Pancreas (tissue), 10 donors: ENCODE results near the gene SRRT. TPM values are rescaled to one million over a fixed set of nuclear protein-coding genes. Genes with fewer than 3 reads are reported as not detected.
"Not testable (repeated sequence)": the region's sequence is repeated elsewhere in the genome, so short reads cannot be mapped to it uniquely, and the experiment has no call there.

Experiments used
- ATAC-seq, 4 donors: fragments of 200-7000 bp; cut with Tn5 transposase; one replicate each; pipeline versions ENCODE4 v1.8.0 to v1.9.1; 2020; ENCODE audit warnings: mild to moderate bottlenecking in 4 of 4, moderate library complexity in 4 of 4
- DNase-seq, 6 donors: peaks; one replicate each; pipeline ENCODE4 v3.0.0-alpha.2; 2020
- FAIRE-seq: peaks from 2 replicates; lab custom pipeline; 2012; peaks lifted over from hg19 to GRCh38; lab: Jason Lieb, UNC
- H3K27ac ChIP-seq, 4 donors: fragments of 200-600 bp; sonication (generic); 1 replicate in 3 of 4; 2 replicates in 1 of 4; pipeline versions ENCODE4 v1.5.0 to v1.8.0; 2020
- H3K27me3 ChIP-seq, 4 donors: fragments of 200-600 bp; one replicate each; pipeline ENCODE4 v1.8.0; 2021
- H3K36me3 ChIP-seq, 3 donors: fragments of 200-600 bp; sonication (generic) in 1 of 3; one replicate each; pipeline versions ENCODE4 v1.5.0 to v1.8.0; 2020 to 2021
- H3K4me1 ChIP-seq, 3 donors: fragments of 200-600 bp; one replicate each; pipeline ENCODE4 v1.8.0; 2021
- H3K4me3 ChIP-seq, 4 donors: fragments of 200-600 bp; sonication (generic) in 2 of 4; one replicate each; pipeline versions ENCODE4 v1.5.0 to v1.8.0; 2020 to 2021
- H3K9me3 ChIP-seq, 4 donors: fragments of 200-600 bp; one replicate each; pipeline ENCODE4 v1.8.0; 2021
- WGBS, 2 donors: extraction: QIAGEN DNeasy Blood & Tissue Kit; methylation state at CpG; one replicate each; pipeline ENCODE4 v1.1.7; 2013; 5-methylcytosine and 5-hydroxymethylcytosine counted together
- intact Hi-C, 3 donors: fragments of 100-400 bp; cut with DNase I; formaldehyde crosslinking; loops; one replicate each; pipeline versions ENCODE4 v1.11.1 to v1.14.2; 2022
- polyA plus RNA-seq, 2 donors: library from polyadenylated mRNA; stranded (reverse); fragments of 200-250 nt; gene quantifications; one replicate each; pipeline ENCODE4 v1.2.3, GENCODE V29; 2013
- total RNA-seq, 6 donors: library from RNA; stranded (reverse); fragmentation: NEBNext Ultra II Directional in 4 of 6; extraction: Animal tissue kit (Norgen Biotek cat#: 25700) in 4 of 6; gene quantifications; one replicate each; pipeline versions ENCODE4 v1.2.1 to v1.2.4, GENCODE V29; 2021 to 2023
- TF ChIP-seq, protein P1 (sequence below), 4 donors: fragments of 200-600 bp; sonication (generic) in 3 of 4; IDR thresholded peaks; one replicate each; pipeline versions ENCODE4 v1.5.0 to v1.8.0; 2021; ENCODE audit warnings: antibody characterized with exemption in 4 of 4
- donor health status: healthy with polysubstance abuse.
- donor health status: DM: no; HTN: no; CAD: no; lungs with moderate emphysema.
- donor health status: DM: no; HTN: no; CAD: no.
- donor health status: control.
- donor health status: control.
- donor health status: Bipolar disorder and iron deficiency.
- donor health status: DM: yes; HTN: yes; CAD: no.
- donor health status: DM: no; HTN: no; CAD: no.
- donor health status: DM: no; HTN: no; CAD: no.
- donor health status: DM: yes; HTN: yes; CAD: no.

The SRRT gene
- total and polyA plus RNA-seq, 8 donors: 39.2 to 179 (median 60.3) TPM

DNA sequence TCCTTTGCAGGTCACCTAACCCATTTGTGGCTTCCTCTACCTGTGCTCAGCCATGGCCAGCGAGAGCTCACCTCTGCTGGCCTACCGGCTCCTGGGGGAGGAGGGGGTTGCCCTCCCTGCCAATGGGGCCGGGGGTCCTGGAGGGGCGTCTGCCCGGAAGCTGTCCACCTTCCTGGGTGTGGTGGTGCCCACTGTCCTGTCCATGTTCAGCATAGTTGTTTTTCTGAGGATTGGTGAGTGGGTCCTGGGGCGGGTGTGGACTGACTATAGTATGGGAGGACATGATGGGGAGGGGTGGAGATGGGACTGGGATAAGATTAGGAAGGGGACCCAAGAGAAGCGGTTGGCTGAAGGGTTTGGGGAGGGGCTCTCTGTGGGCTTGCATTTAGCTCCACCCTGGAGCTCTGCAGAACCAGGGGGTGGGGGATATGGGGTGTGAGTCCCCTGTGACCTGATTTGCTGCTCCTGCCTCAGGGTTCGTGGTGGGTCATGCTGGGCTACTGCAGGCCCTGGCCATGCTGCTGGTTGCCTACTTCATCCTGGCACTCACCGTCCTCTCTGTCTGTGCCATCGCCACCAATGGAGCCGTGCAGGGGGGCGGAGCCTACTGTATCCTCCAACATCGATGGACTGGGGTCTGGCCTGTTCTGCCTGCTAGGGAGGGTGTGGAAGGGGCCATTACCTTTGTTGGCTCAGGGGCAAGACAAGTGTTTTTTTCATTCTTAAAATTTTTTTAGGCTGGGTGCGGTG, 20.6 kb upstream of the SRRT start:
- no peak overlapping the region for H3K27ac ChIP-seq
- no peaks in the 10 kb centered on the region for H3K36me3 ChIP-seq
- no peak overlapping the region for H3K4me3 ChIP-seq
- intact Hi-C loops: loop anchor here in 1 of 3 donors (5.0 to 10.0 kb wide), 2 partner anchors 57 to 150 kb away; partner anchors contain the start of gene POP7
- H3K4me1 ChIP-seq: peaks cover 0 to 9% (median 0%) of the 10 kb centered on the region in 3 donors
- 90% methylated on average over 14 of the region's 14 CpGs for WGBS, 2 donors
- ATAC-seq (no peak), FAIRE-seq (no peak), DNase-seq (no peak)
- TF ChIP-seq, protein P1, sequence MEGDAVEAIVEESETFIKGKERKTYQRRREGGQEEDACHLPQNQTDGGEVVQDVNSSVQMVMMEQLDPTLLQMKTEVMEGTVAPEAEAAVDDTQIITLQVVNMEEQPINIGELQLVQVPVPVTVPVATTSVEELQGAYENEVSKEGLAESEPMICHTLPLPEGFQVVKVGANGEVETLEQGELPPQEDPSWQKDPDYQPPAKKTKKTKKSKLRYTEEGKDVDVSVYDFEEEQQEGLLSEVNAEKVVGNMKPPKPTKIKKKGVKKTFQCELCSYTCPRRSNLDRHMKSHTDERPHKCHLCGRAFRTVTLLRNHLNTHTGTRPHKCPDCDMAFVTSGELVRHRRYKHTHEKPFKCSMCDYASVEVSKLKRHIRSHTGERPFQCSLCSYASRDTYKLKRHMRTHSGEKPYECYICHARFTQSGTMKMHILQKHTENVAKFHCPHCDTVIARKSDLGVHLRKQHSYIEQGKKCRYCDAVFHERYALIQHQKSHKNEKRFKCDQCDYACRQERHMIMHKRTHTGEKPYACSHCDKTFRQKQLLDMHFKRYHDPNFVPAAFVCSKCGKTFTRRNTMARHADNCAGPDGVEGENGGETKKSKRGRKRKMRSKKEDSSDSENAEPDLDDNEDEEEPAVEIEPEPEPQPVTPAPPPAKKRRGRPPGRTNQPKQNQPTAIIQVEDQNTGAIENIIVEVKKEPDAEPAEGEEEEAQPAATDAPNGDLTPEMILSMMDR (IDR thresholded peaks at IDR 0.05): no peak
- no peaks in the 10 kb centered on the region for H3K9me3 ChIP-seq
- H3K27me3 ChIP-seq: no peaks in the 10 kb centered on the region

DNA sequence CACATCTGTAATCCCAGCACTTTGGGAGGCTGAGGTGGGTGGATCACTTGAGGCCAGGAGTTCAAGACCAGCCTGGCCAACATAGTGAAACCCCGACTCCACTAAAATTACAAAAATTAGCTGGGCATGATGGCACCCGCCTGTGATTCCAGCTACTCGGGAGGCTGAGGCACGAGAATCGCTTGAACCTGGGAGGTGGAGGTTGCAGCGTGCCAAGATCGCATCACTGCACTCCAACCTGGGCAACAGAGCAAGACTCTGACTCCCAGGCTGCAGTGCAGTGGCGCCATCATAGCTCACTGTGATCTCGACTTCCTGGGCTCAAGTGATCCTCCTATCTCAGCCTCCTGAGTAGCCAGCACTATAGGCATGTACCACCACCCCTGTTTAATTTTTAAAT, 20.0 kb upstream of the SRRT start:
- not testable (repeated sequence) for DNase-seq, H3K4me3 ChIP-seq, FAIRE-seq, H3K36me3 ChIP-seq, H3K4me1 ChIP-seq, ATAC-seq, H3K27me3 ChIP-seq, H3K27ac ChIP-seq, H3K9me3 ChIP-seq
- intact Hi-C loops: loop anchor here in 2 of 3 donors (5.0 to 10.0 kb wide), 2 partner anchors 58 to 150 kb away; partner anchors contain the start of gene POP7 (in 1 of the 2)
- WGBS, 2 donors: 92 to 95% methylated on average over 9 of the region's 9 CpGs

DNA sequence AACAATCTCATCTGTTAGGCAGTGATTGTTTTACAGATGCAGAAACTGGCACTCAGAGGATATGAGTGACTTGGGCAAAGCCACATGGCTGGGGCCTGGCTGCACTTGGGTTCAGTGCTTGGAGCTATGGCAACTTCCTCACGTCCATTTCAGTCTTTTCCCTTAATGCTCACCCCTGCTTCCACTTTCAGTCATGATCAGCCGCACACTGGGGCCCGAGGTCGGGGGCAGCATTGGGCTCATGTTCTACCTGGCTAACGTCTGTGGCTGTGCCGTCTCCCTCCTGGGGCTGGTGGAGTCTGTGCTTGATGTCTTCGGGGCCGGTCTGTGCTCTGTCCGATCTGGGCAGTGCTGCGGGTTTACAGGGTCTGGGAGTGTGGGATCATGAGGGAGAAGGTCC, 19.4 kb upstream of the SRRT start:
- Histone ChIP-seq H3K4me1 (peaks cover 0 to 9% (median 0%) of the 10 kb centered on the region in 3 donors), H3K9me3 (no peaks in the 10 kb centered on the region), H3K36me3 (no peaks in the 10 kb centered on the region), H3K27ac (no peak overlapping the region), H3K27me3 (no peaks in the 10 kb centered on the region), H3K4me3 (no peak overlapping the region)
- no peak for ATAC-seq
- intact Hi-C loops: loop anchor here in 2 of 3 donors (5.0 to 10.0 kb wide), 2 partner anchors 58 to 151 kb away; partner anchors contain the start of gene POP7 (in 1 of the 2)
- TF ChIP-seq, protein P1 (IDR thresholded peaks at IDR 0.05): no peak
- FAIRE-seq: no peak
- 89 to 94% methylated on average over 10 of the region's 10 CpGs for WGBS, 2 donors
- peak in 1 of 6 donors; percentile 36 for DNase-seq

DNA sequence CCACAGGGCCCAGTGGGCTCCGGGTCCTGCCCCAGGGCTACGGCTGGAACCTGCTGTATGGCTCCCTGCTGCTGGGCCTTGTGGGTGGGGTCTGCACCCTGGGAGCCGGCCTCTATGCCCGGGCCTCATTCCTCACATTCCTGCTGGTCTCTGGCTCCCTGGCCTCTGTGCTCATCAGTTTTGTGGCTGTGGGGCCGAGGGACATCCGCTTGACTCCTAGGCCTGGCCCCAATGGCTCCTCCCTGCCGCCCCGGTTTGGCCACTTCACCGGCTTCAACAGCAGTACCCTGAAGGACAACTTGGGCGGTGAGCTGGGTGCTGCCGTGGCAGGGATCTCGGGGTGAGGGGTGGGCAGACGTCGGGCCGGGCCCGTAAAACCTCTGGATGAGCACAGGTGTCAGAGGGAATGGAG, 18.0 kb upstream of the SRRT start:
- no peak for ATAC-seq
- TF ChIP-seq, protein P1 (IDR thresholded peaks at IDR 0.05): no peak
- intact Hi-C loops: loop anchor here in 2 of 3 donors (5.0 to 10.0 kb wide), 2 partner anchors 60 to 152 kb away; partner anchors contain the start of gene POP7 (in 1 of the 2)
- no peaks in the 10 kb centered on the region for H3K9me3 ChIP-seq
- 92% methylated on average over 16 of the region's 16 CpGs for WGBS, 2 donors
- DNase-seq: peak in 1 of 6 donors; percentile 55
- H3K4me1 ChIP-seq: peaks cover 0 to 5% (median 0%) of the 10 kb centered on the region in 3 donors
- no peak overlapping the region for H3K4me3 ChIP-seq
- H3K36me3 ChIP-seq: no peaks in the 10 kb centered on the region
- no peak overlapping the region for H3K27ac ChIP-seq
- FAIRE-seq: no peak
- H3K27me3 ChIP-seq: no peaks in the 10 kb centered on the region

DNA sequence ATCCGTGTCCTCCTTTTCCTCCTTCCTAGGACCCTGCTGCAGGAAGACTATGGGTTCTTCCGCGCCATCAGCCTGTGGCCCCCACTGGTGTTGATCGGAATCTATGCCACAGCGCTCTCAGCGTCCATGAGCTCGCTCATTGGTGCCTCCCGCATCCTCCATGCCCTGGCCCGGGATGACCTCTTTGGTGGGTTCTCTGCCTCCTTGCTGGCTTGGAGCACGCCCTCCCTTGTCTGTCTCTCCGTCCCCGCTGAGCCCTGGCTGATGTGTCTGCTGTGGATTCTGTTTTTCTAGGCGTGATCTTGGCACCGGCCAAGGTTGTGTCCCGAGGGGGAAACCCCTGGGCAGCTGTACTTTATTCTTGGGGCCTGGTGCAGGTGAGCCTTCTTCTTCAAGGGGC, 15.0 kb upstream of the SRRT start:
- intact Hi-C loops: loop anchor here in 2 of 3 donors (5.0 to 10.0 kb wide), 2 partner anchors 63 to 155 kb away; partner anchors contain the start of gene POP7 (in 1 of the 2)
- ATAC-seq: no peak
- Histone ChIP-seq H3K9me3 (no peaks in the 10 kb centered on the region), H3K36me3 (no peaks in the 10 kb centered on the region), H3K4me1 (peaks cover 0 to 6% (median 0%) of the 10 kb centered on the region in 3 donors), H3K27ac (no peak overlapping the region), H3K27me3 (no peaks in the 10 kb centered on the region), H3K4me3 (no peak overlapping the region)
- no peak for DNase-seq
- no peak for FAIRE-seq
- TF ChIP-seq, protein P1 (IDR thresholded peaks at IDR 0.05): no peak
- 84 to 86% methylated on average over 15 of the region's 15 CpGs for WGBS, 2 donors
